ENCODE data around the gene IGFL1. TPM values are rescaled to one million over a fixed set of nuclear protein-coding genes. Genes with fewer than 3 reads are reported as not detected.

The IGFL1 gene
- total RNA-seq, 1 donor from 2014 or later: not detected

Other genes with a start within 250 kb of the IGFL1 start
- gene CCDC61, start 234.3 kb upstream of the IGFL1 start, total RNA-seq: 4.2 TPM
- gene PGLYRP1, start 206.7 kb upstream of the IGFL1 start, total RNA-seq: 2.1 TPM
- 3.1 TPM for gene IGFL4, start 188.7 kb upstream of the IGFL1 start, total RNA-seq
- not detected for gene IGFL3, start 105.1 kb upstream of the IGFL1 start, total RNA-seq
- gene IGFL2, start 81.5 kb upstream of the IGFL1 start, total RNA-seq: not detected
- 79.3 TPM for gene HIF3A, start 67.3 kb downstream of the IGFL1 start, total RNA-seq
- gene PPP5C, start 117.3 kb downstream of the IGFL1 start, total RNA-seq: 44.4 TPM
- gene CCDC8, start 183.8 kb downstream of the IGFL1 start, total RNA-seq: 67.8 TPM
- gene PNMA8C, start 199.2 kb downstream of the IGFL1 start, total RNA-seq: 0.52 TPM
- gene PNMA8A, start 241.8 kb downstream of the IGFL1 start, total RNA-seq: 21.4 TPM